Measurements from ENCODE around the gene PNPLA5.

Gene PNPLA5

DNA sequence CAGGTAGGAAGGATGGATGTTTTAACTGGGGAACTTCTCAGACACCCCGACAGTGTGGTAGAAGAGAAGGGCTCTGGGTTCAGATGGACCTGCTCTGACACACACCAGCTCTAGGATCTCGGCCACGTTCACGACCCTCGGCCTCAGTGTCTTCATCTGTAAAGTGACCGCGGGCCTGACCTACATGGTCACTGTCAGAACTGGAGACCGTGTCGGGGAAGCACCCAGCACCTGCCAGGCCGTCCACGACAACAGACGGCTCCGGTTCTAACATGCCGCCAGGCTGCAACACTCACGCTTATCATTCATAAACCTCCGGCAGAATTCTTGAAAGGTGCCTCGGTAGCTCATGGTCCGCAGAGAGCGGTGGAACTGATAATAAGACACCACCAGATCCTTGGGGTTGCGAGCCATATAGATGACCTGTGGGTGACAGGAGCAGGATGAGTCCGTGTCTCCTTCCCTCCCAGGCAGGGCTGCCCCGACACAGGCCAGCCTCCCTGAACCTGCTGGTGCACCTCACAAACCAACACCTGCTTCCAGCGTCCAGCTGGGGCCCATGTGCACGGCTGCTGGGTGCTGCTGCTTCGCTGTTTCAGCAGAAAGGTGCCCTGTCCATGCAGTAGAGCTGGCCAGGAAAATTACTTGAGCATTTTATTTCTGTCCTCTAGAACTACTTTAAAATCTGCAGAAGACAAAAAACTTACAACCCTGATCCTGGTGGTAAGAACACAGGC, 53.1 kb downstream of the PNPLA5 start:
- no peak for DNase-seq (ENCODE audit: low read depth)

DNA sequence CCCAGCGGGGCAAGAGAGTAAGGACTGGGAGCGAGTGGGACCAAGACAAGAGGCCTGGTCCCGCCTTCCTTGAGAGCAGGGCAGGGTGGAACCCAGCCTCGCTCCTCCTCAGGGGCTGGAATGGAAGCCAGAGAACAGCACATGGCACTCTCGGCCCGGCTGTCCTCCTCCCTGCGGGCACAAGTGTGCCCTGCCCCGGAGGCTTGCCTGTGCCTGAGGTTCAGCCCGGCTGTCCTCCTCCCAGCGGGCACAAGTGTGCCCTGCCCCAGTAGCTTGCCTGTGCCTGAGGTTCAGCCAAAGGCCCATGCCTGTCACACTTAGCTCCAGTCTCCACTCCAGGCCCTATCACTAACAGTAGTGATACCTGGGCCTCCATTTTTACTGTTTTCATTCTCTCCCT, 53.7 kb downstream of the PNPLA5 start:
- no peak for DNase-seq (ENCODE audit: low read depth)

GRCh38 chr22:43837666-43838065, 54.1 kb downstream of the PNPLA5 start:
- DNase-seq (ENCODE audit: low read depth): no peak

GRCh38 chr22:43835736-43836135, 56.1 kb downstream of the PNPLA5 start:
- no peak for DNase-seq (ENCODE audit: low read depth)

DNA sequence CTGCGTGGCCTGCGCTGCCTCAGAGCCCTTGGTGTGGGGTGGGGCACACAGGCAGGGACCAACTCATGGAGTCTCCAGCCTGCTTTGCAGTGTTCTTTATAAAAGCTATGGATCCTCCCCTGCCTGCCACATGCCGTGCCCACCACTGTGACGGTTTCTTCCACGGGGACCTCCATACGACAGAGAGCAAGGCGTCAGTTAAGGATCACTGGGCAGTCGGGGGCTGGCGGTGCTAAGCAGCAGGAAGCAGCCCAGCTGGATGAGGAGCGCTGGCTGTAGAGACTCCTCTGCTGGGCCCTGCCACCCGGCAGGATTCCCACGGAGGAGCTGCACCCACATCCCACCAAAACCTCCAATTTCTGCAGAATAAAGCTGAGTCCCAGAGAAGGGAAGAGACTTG, 56.6 kb downstream of the PNPLA5 start:
- no peak for DNase-seq (ENCODE audit: low read depth)

- no peak for DNase-seq (ENCODE audit: low read depth)
Observed at GRCh38 chr22:43833286-43834240, 58.2 kb downstream of the PNPLA5 start.

GRCh38 chr22:43832393-43833265, 59.2 kb downstream of the PNPLA5 start:
- DNase-seq (ENCODE audit: low read depth): no peak

- no peak for DNase-seq (ENCODE audit: low read depth)
Observed at GRCh38 chr22:43831561-43832392, 60.0 kb downstream of the PNPLA5 start.

GRCh38 chr22:43830931-43831560, 60.8 kb downstream of the PNPLA5 start:
- DNase-seq (ENCODE audit: low read depth): no peak

DNA sequence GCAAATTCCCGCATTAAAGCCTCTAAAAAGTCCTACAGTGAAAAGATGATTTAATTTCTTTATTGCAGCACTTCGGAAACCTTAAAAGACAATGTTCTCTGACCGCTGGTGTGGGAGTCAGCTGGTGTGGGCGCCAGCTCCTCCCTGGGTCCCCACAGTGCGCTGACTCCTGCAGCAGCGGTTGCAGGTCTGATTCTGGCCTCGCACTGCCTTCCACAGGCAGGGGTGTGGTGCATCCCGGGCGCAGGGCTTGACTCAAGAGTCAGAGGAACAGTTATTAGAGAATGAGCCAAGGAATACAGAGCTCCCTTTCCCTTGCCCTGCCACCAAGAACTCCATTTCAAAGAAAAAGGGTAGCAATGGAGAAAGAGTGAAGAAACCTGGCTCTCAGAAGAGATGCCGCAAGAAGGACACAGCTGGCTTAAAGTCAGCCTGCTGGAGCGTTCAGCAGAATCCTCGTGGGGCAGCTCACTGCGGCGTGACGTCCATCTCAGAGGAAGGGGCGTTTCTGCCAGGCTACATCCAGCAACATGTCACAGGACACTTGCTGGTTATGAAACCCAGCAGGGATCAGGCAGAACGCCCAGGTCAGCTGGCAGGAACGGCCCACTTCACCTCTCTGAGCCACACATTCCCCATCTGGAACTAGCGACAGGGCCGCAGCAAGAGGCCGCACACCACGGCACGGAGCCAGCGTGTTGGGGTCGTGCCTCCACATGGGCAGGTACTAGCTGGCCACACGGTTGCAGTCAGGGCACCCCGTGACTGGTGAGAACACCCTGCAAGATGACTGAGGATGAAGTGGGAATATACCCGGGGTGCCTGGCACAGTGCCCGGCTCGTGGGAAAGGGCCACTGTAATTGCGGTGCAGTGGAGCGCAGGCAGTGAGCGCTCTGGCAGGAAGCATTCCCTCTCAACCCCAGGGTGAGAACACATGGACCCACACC, 61.6 kb downstream of the PNPLA5 start:
- no peak for DNase-seq (ENCODE audit: low read depth)
